Nephron (organoid): Measurements from ENCODE around the gene TPSD1.

Source experiments
- H3K27ac Mint-ChIP-seq, 3 experiments: 2 replicates each; pipeline ENCODE4 v1.8.0; 2020; ENCODE audit warnings: mixed read lengths in 3 of 3, mild to moderate bottlenecking in 2 of 3, moderate library complexity in 1 of 3
- H3K27me3 Mint-ChIP-seq: 2 replicates; pipeline ENCODE4 v1.8.0; 2021; ENCODE audit warnings: low read depth, mild to moderate bottlenecking, moderate library complexity, mixed read lengths
- H3K36me3 Mint-ChIP-seq: 2 replicates; pipeline ENCODE4 v1.8.0; 2020; ENCODE audit warnings: low read depth, mixed read lengths
- H3K4me1 Mint-ChIP-seq: 2 replicates; pipeline ENCODE4 v1.8.0; 2020; ENCODE audit warnings: mixed read lengths
- H3K4me3 Mint-ChIP-seq, 3 experiments: 2 replicates each; pipeline ENCODE4 v1.8.0; 2020; ENCODE audit warnings: mild to moderate bottlenecking in 3 of 3, mixed read lengths in 3 of 3, moderate library complexity in 2 of 3
- H3K9me3 Mint-ChIP-seq: 2 replicates; pipeline ENCODE4 v1.8.0; 2020; ENCODE audit warnings: mixed read lengths
- TF ChIP-seq, protein P1 (sequence below), 3 experiments: fragments of 200-600 bp; sonication (generic); IDR thresholded peaks; one replicate each; pipeline ENCODE4 v1.5.0; 2021; ENCODE audit warnings: antibody characterized with exemption in 3 of 3; ENCODE audit not compliant: unreplicated experiment in 3 of 3

Gene TPSD1

DNA sequence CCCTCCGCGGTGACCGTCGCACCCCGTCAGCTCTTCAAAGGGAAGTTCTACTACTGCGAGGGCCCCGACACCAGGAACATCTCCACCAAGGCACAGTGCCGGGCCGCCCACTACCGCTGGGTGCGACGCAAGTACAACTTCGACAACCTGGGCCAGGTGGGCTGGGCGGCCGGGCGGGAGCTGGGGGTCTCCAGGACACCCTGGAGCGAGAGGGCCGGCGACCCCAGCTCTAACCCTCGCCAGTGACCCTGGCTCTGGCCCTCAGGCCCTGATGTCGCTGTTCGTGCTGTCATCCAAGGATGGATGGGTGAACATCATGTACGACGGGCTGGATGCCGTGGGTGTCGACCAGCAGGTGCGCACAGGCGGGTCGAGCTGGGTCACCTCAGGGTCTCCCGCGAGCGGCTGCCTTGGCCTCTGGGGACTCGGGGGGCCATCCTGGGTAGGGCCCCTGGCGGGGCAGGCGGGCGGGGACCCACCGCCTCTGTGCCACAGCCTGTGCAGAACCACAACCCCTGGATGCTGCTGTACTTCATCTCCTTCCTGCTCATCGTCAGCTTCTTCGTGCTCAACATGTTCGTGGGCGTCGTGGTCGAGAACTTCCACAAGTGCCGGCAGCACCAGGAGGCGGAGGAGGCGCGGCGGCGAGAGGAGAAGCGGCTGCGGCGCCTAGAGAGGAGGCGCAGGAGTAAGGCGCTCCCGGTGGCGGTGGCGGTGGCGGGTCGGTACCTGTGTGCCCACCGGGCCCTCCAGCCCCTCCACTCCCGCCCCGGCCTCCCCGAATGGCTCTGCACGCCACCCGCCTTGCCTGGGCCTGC is 44.2 kb upstream of the TPSD1 start:
- Mint-ChIP-seq H3K4me3 (no peak overlapping the region), H3K27me3 (no peaks in the 10 kb centered on the region), H3K4me1 (no peaks in the 10 kb centered on the region), H3K9me3 (no peaks in the 10 kb centered on the region), H3K36me3 (no peaks in the 10 kb centered on the region), H3K27ac (no peak overlapping the region)
- TF ChIP-seq, protein P1, sequence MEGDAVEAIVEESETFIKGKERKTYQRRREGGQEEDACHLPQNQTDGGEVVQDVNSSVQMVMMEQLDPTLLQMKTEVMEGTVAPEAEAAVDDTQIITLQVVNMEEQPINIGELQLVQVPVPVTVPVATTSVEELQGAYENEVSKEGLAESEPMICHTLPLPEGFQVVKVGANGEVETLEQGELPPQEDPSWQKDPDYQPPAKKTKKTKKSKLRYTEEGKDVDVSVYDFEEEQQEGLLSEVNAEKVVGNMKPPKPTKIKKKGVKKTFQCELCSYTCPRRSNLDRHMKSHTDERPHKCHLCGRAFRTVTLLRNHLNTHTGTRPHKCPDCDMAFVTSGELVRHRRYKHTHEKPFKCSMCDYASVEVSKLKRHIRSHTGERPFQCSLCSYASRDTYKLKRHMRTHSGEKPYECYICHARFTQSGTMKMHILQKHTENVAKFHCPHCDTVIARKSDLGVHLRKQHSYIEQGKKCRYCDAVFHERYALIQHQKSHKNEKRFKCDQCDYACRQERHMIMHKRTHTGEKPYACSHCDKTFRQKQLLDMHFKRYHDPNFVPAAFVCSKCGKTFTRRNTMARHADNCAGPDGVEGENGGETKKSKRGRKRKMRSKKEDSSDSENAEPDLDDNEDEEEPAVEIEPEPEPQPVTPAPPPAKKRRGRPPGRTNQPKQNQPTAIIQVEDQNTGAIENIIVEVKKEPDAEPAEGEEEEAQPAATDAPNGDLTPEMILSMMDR (IDR thresholded peaks at IDR 0.05; ENCODE audit: unreplicated experiment in 3 of 3) = no peak

DNA sequence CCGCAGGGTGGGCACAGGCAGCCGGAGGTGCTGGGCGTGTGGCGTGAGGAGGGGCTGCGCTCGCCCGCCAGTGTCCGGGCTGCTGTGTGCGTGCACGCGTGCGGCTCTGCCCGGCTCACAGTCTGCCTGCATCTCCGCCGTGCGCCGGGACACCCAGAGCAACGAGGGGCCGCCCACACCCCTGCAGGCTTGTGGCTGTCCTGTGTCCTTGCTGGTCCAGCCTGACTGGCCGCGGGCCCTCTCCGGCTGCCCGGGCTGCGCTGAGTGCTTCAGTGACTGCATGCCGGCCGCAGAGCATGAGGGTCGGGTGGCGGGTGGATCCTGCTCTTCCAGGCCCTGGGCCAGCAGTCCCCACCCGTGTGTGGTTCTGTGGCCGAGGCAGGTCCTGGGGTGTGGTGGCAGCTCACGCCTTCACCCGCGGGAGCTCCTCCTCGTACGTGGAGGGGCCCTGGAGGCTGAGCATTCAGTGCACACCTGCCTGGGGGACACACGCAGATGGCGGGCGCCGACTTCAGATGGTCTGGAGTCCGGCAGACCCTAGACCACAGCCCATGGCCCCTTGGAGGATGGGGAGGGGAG is 43.2 kb upstream of the TPSD1 start:
- TF ChIP-seq, protein P1 (IDR thresholded peaks at IDR 0.05; ENCODE audit: unreplicated experiment in 3 of 3) = no peak
- Mint-ChIP-seq H3K27ac (no peak overlapping the region), H3K4me1 (no peaks in the 10 kb centered on the region), H3K27me3 (no peaks in the 10 kb centered on the region), H3K4me3 (no peak overlapping the region), H3K9me3 (no peaks in the 10 kb centered on the region), H3K36me3 (no peaks in the 10 kb centered on the region)

DNA sequence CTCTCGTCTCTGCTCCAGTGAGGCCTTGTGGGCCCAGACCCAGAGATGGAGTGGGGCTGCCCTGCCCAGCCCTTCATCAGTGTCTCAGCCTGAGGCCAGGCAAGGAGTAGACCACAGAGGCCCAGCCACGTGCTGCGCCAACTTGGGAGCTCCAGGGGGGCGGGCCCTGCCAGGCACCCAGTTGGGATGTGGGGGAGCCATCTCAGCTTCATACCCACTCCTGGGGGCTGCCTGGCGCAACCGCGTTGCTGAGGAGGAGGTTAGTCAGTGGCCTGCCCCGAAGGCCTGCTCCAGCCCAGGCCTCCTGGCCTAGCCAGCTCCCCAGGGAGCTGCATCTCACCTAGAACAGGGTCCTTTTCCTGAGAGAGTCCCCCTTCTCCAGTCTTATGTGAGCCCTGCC is 42.6 kb upstream of the TPSD1 start:
- no peaks in the 10 kb centered on the region for H3K9me3 Mint-ChIP-seq
- no peaks in the 10 kb centered on the region for H3K4me1 Mint-ChIP-seq
- no peaks in the 10 kb centered on the region for H3K27me3 Mint-ChIP-seq
- H3K27ac Mint-ChIP-seq = no peak overlapping the region
- TF ChIP-seq, protein P1 (IDR thresholded peaks at IDR 0.05; ENCODE audit: unreplicated experiment in 3 of 3) = no peak
- no peaks in the 10 kb centered on the region for H3K36me3 Mint-ChIP-seq
- H3K4me3 Mint-ChIP-seq = no peak overlapping the region

DNA sequence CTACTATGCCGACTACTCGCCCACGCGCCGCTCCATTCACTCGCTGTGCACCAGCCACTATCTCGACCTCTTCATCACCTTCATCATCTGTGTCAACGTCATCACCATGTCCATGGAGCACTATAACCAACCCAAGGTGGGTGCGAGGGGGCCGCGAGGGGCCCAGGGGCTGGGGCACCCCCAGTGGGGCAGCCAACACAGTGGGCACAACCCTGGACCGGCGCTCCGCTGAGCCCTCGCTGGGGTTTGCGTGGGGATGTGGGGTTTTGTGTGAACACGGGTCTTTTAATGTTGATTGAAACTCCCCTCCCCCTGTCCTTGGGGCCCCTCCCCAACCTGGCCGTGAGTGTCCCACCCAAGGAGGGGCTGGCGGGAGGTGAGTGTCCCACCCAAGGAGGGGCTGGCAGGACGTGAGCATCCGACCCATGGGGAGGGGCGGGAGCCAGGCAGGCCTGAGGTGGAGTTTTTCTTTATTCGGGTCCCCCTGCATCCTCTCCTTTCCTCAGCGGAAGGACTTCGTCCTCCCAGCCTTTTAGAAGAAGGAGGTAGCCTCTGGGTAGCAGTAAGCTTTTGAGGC is 42.0 kb upstream of the TPSD1 start:
- no peaks in the 10 kb centered on the region for H3K27me3 Mint-ChIP-seq
- H3K4me3 Mint-ChIP-seq = no peak overlapping the region
- TF ChIP-seq, protein P1 (IDR thresholded peaks at IDR 0.05; ENCODE audit: unreplicated experiment in 3 of 3) = no peak
- H3K4me1 Mint-ChIP-seq = no peaks in the 10 kb centered on the region
- no peak overlapping the region for H3K27ac Mint-ChIP-seq
- no peaks in the 10 kb centered on the region for H3K36me3 Mint-ChIP-seq
- H3K9me3 Mint-ChIP-seq = no peaks in the 10 kb centered on the region

DNA sequence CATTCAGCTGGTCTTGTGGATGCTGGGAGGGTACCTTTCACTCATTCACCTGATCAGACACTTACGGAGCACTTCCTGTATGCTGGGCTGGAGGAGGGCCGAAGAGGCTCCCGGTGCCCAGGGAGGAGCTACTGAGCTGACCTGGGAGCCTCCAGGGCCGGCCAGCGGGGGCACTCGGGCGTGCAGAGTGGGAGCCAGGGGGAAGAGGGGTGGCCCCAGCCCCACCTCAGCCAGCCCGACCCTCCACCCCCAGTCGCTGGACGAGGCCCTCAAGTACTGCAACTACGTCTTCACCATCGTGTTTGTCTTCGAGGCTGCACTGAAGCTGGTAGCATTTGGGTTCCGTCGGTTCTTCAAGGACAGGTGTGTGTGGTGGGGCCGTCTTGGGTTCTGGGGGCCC is 41.1 kb upstream of the TPSD1 start:
- TF ChIP-seq, protein P1 (IDR thresholded peaks at IDR 0.05; ENCODE audit: unreplicated experiment in 3 of 3) = no peak
- Mint-ChIP-seq H3K27me3 (no peaks in the 10 kb centered on the region), H3K9me3 (no peaks in the 10 kb centered on the region), H3K27ac (no peak overlapping the region), H3K36me3 (no peaks in the 10 kb centered on the region), H3K4me1 (no peaks in the 10 kb centered on the region), H3K4me3 (no peak overlapping the region)
